ENCODE measurements around the gene TMEM25. TPM values are rescaled to one million over a fixed set of nuclear protein-coding genes. Genes with fewer than 3 reads are reported as not detected.
A peak's percentile ranks its signal among the peaks of the same experiment; 100 is the strongest.
"Not testable (repeated sequence)": the region's sequence is repeated elsewhere in the genome, so short reads cannot be mapped to it uniquely, and the experiment has no call there.

Gene TMEM25
- 13.7 and 23.4 TPM in 2 replicates for total RNA-seq

DNA sequence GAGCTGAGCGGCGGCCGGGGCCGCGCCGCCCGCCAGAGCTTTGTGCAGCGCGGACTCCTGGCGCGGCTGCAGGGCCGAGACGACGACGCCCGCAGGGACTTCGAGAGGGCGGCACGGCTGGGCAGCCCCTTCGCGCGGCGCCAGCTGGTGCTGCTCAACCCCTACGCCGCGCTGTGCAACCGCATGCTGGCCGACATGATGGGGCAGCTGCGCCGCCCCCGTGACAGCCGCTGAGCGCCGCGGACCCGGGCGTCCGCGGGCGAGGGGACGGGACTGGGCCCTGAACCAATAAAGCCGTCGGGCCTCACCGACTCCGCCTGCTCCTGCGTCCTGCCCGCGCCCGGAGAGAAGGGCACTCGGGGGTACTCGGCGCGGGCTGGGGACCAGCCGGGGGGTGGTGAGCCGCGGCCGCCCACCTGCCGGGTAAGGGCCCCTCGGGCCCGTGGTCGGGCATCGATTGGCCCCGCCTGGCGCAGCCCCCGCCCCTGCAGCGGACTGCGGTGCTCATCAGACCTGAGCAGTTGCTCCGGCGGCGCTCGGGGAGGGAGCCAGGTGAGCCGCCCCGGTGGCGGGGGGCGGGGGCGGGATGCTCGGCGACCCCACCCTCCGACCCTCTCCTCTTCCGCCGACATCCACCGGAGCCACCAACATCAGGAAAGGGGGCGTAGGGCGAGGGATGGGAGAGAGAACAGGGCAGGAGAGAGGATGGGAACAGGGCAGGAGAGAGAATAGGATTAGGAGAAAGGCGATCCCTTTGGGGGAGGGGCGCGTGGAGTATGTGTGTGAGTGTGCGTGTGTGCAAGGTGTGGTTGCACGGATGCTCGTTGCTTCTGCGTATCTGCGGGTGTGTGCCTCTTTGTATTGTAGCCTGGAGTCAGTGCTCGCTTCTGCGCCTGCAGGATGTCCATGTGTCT is at the start of gene TMEM25:
TMEM25 (plus strand) TSS at position 510 of the 914 bp plus-strand sequence. CDS start 610 bp downstream, outside the sequence.
- DNase-seq (ENCODE audit: low read depth in 2 of 2): peak; percentile 48 to 74

DNA sequence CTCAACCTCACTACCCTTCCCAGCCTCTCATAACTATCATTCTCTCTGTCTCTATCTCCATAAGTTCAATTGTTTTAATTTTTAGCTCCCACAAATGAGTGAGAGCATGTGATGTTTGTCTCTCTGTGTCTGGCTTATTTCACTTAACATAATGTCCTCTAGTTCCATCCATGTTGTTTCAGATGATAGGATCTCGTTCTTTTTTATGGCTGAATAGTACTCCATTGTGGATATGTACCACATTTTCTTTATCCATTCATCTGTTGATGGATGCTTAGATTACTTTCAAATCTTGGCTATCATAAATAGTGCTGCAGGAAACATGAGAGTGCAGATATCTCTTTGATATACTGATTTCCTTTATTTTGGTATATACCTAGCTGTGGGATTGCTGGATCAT is 49.8 kb upstream of the TMEM25 start:
- not testable (repeated sequence) for DNase-seq (ENCODE audit: low read depth in 2 of 2)

DNA sequence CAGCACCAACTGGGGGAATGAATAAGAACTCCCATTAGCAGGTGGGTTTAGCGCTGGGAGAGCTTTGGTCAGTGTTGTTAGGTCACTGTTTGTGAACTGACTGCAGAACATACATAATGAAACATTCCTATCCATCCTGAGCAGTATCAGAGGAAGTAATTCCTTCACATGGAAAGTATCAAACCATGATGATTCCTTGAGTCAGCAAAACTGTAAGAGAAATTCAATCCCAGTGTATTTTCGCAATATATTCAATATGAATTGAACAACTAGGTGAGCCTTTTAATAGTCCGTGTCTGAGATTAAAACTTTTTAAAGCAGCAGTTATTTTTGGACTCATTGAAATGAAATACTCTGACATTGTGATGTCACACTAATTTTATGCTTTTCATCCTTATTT is 46.6 kb upstream of the TMEM25 start:
- no peak for DNase-seq (ENCODE audit: low read depth in 2 of 2)

DNA sequence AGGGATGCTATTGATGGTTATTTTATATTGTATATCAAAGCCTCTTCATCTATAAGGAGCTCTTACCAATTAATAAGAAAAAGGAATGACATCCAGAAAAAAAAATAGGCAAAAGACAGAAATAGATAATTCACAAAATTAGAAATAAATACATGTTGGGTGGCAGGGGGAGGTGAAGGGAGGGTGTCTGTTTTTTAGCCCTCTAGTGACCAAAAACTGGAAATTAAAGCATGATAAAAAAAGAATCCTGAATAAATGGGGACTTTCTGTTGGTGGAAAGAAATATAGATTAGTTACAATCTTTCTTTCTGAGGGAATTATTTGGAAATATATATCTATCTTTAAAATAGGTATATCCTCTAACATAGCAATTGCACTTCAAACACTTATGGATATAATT is 45.7 kb upstream of the TMEM25 start:
- no peak for DNase-seq (ENCODE audit: low read depth in 2 of 2)

DNA sequence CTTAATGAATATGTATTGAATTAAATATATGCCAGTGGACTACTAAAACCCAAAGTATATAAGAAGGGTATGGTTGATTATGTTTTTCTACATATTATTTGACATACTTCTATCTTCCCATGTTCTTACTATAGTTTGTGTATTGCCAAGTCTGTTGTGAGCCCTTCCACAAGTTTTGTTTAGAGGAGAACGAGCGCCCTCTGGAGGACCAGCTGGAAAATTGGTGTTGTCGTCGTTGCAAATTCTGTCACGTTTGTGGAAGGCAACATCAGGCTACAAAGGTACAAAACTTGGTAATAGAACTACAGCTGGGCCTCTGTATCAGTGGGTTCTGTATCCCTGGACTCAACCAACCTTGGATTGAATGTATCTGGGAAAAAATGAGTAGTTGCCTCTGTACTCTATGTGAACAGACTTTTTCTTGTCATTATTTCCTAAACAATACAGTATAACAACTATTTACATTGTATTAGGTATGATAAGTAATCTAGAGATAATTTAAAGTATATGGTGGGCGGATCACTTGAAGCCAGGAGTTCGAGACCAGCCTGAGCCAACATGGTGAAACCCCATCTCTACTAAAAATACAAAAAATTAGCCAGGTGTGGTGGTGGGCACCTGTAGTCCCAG is 42.4 kb upstream of the TMEM25 start:
- peak; percentile 85 to 89 for DNase-seq (ENCODE audit: low read depth in 2 of 2)

DNA sequence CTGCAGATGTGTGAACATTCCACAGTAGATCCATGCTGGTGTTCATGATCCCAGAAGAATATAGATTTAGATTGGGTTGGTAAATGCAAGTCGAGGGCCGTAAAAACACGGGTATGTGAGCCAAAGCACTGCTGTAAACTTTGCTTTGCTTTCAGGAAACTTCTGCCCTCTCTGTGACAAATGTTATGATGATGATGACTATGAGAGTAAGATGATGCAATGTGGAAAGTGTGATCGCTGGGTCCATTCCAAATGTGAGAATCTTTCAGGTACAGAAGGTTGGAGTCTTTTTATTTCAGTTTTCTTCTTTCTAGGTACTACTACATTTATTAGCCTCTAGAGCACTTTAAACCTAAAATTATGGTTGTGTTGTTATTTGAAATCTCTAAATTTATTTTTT is 40.0 kb upstream of the TMEM25 start:
- DNase-seq (ENCODE audit: low read depth in 2 of 2): no peak

DNA sequence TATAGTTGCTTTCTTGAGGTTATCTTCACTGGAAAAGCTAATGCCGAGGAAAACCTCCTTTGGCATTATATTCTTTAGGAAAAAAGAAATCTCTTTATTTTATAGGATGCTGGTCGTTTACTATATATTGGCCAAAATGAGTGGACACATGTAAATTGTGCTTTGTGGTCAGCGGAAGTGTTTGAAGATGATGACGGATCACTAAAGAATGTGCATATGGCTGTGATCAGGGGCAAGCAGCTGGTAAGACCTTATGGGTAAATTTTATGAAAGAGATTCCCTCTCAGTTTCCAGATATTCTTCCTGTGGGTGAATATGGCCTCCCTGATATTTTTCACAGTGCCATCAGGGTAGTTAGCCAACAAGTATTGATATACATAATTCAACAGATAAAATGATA is 33.2 kb upstream of the TMEM25 start:
- DNase-seq (ENCODE audit: low read depth in 2 of 2): peak in 1 of 2 donors; percentile 40

DNA sequence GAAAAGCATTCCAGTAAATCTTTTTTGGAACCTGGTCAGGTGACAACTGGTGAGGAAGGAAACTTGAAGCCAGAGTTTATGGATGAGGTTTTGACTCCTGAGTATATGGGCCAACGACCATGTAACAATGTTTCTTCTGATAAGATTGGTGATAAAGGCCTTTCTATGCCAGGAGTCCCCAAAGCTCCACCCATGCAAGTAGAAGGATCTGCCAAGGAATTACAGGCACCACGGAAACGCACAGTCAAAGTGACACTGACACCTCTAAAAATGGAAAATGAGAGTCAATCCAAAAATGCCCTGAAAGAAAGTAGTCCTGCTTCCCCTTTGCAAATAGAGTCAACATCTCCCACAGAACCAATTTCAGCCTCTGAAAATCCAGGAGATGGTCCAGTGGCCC is 27.8 kb upstream of the TMEM25 start:
- no peak for DNase-seq (ENCODE audit: low read depth in 2 of 2)

DNA sequence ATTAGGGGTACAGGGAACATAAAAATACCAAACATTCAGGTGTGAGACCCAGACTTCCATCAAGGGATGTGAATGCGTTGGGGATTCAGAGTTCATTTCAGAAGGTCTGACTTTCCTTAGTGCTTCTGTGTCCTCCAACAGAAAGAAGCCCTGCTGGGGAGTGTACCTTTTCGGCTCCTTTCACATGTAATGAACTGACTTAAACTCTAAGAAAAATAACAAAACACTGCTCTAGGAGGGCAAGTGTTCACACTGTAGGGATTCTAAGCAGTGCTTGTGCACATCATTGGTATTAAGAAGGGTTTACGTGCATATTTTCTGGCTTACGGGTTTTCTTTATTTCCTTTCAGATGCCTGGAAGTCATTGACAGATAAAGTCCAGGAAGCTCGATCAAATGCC is 19.4 kb upstream of the TMEM25 start:
- DNase-seq (ENCODE audit: low read depth in 2 of 2): no peak

DNA sequence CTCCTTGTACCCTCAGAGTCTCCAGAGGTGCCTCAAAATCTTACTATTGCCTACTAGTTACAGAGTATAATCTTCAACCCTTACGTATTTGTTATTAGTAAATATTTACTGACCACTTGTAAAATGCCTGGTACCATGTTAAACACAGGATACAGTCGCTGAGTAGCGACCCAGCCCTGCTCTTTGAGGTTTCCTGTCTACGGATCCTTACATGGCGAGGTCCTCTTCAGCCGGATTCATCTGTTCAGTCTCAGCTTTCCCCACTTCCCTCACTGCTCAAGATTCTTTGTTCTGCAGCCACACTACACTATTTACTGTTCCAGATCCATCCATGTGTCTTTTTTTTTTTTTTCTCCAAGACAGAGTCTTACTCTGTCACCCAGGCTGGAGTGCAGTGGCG is 16.9 kb upstream of the TMEM25 start:
- peak in 1 of 2 donors; percentile 78 for DNase-seq (ENCODE audit: low read depth in 2 of 2)

DNA sequence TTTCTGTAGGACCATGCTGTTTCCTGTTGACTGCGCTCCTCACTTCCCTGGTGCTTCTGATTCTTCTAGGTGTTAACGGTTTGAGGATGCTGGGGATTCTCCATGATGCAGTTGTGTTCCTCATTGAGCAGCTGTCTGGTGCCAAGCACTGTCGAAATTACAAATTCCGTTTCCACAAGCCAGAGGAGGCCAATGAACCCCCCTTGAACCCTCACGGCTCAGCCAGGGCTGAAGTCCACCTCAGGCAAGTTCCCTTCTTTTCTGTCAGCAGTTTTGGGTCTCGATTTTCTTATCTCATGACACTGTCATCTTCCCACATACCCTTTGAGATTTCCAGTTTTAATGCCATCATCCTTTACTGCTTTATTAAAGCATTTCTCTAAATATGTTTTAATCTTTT is 11.4 kb upstream of the TMEM25 start:
- no peak for DNase-seq (ENCODE audit: low read depth in 2 of 2)

DNA sequence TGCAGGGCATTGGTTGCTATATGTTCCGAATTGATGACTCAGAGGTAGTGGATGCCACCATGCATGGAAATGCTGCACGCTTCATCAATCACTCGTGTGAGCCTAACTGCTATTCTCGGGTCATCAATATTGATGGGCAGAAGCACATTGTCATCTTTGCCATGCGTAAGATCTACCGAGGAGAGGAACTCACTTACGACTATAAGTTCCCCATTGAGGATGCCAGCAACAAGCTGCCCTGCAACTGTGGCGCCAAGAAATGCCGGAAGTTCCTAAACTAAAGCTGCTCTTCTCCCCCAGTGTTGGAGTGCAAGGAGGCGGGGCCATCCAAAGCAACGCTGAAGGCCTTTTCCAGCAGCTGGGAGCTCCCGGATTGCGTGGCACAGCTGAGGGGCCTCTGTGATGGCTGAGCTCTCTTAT is 9.1 kb upstream of the TMEM25 start:
- DNase-seq (ENCODE audit: low read depth in 2 of 2): no peak

DNA sequence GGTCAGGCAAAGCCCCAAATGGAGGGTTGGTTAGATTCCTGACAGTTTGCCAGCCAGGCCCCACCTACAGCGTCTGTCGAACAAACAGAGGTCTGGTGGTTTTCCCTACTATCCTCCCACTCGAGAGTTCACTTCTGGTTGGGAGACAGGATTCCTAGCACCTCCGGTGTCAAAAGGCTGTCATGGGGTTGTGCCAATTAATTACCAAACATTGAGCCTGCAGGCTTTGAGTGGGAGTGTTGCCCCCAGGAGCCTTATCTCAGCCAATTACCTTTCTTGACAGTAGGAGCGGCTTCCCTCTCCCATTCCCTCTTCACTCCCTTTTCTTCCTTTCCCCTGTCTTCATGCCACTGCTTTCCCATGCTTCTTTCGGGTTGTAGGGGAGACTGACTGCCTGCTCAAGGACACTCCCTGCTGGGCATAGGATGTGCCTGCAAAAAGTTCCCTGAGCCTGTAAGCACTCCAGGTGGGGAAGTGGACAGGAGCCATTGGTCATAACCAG is 8.4 kb upstream of the TMEM25 start:
- DNase-seq (ENCODE audit: low read depth in 2 of 2): peak; percentile 50 to 58

DNA sequence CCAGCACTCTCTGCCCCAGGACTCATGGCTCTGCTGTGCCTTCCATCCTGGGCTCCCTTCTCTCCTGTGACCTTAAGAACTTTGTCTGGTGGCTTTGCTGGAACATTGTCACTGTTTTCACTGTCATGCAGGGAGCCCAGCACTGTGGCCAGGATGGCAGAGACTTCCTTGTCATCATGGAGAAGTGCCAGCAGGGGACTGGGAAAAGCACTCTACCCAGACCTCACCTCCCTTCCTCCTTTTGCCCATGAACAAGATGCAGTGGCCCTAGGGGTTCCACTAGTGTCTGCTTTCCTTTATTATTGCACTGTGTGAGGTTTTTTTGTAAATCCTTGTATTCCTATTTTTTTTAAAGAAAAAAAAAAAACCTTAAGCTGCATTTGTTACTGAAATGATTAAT is 6.6 kb upstream of the TMEM25 start:
- DNase-seq (ENCODE audit: low read depth in 2 of 2): no peak

DNA sequence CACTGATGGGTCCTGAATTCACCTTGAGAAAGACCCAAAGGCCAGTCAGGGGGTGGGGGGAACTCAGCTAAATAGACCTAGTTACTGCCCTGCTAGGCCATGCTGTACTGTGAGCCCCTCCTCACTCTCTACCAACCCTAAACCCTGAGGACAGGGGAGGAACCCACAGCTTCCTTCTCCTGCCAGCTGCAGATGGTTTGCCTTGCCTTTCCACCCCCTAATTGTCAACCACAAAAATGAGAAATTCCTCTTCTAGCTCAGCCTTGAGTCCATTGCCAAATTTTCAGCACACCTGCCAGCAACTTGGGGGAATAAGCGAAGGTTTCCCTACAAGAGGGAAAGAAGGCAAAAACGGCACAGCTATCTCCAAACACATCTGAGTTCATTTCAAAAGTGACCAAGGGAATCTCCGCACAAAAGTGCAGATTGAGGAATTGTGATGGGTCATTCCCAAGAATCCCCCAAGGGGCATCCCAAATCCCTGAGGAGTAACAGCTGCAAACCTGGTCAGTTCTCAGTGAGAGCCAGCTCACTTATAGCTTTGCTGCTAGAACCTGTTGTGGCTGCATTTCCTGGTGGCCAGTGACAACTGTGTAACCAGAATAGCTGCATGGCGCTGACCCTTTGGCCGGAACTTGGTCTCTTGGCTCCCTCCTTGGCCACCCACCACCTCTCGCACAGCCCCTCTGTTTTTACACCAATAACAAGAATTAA is 6.1 kb upstream of the TMEM25 start:
- no peak for DNase-seq (ENCODE audit: low read depth in 2 of 2)

DNA sequence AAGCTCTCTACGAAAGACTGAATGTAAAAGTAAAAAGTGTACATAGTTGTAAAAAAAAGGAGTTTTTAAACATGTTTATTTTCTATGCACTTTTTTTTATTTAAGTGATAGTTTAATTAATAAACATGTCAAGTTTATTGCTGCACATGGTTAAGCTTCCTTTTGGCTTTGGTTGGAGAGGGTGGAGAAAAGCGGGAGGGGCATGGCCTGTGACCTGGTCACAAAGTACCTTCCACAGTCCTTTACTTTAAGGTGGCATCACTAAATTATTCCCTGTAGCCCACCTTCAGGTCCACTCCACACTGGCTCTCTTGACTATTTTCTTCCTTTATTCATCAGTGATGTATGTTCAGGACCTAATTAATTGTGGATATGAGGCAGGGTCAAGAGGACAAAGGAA is 4.3 kb upstream of the TMEM25 start:
- DNase-seq (ENCODE audit: low read depth in 2 of 2): no peak

DNA sequence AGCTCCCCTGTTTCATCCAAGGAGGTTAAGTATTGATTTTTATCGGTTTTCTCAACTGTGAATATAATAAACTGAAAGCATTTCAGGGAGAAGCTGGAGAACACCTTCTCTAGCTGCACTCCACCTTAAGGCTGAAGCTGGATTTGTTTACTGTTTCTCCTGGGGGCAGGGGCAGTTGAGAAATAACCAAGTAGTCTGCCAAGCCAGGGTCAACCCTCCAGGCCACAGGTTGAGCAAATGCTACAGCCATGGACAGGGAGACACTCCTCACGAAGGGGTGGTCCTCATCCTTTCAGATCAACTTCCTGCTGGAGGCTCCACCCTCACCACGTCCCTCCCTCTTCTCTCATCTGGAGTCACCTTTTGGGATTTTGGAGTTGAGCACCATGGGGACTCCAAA is 3.9 kb upstream of the TMEM25 start, which contains the start of gene TTC36:
TTC36 (plus strand) TSS at position 366 of the 400 bp plus-strand sequence; CDS start at position 387, 21 bp downstream.
- no peak for DNase-seq (ENCODE audit: low read depth in 2 of 2)

DNA sequence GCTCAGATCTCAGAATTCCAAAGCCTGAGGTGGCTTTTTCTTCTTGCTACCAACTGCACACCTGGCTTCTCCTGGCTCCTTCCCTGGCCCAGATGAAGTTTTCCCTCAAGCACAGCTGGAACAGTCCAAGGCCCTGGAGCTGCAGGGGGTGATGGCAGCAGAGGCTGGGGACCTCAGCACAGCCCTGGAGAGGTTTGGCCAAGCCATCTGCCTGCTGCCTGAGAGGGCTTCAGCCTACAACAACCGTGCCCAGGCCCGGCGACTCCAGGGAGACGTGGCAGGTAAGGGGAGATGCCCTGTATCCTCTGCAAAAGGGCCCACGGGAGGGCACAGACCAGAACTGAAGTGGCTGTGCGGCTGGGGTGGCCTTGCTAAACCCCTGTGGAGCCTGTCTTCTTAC is 2.5 kb upstream of the TMEM25 start:
- DNase-seq (ENCODE audit: low read depth in 2 of 2): no peak

DNA sequence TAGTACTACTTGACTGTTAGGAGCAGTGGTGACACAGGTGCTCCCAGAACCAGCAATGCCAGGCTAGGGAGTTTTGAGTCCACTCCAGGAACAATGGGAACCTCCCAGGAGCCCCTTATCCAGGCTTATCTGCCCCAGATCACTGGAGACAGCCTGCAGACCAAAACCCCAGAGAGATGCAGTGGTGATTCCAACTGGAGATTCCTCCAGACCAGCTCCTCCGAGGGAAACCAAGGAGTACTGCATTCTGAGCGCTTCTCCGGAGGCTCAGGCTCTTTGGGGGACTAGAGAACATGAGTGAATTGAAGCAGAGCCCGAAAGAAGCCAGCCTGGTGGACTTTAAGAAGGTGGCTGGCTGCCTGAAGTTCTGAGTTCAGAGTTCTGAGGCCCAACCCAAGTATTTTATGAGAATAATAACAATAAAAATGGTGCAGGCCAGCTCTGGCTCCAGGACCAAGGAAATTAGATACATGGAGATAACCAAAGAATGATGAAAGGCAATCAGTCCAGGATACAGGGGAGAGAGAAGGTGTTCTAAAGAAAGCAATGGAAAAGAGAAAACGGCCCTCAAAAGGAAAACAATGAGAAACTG is 1.3 kb upstream of the TMEM25 start:
- no peak for DNase-seq (ENCODE audit: low read depth in 2 of 2)

DNA sequence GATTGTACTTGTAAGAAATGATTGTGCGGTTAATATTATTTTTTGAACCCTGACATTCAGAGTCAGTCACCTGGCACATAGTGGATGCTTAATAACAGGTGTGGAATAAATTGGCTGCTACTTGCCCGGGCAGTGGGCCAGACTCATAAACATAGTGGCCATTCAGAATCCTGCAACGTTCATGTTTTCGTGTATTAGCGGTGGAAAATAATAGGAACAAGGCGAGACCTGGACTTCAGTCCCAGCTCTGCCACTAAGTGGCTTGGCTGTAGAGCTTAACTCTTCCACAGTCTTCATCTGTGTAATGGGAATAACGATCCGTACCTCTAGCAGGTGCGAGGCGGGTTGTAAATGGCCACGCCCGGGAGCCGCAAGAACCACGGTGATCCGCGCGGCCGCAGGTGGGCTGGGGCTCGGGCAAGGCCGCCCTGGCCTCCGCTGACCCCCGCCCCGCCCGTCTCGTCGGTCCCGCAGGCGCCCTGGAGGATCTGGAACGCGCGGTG is 761 bp upstream of the TMEM25 start:
- DNase-seq (ENCODE audit: low read depth in 2 of 2): peak; percentile 12 to 70

DNA sequence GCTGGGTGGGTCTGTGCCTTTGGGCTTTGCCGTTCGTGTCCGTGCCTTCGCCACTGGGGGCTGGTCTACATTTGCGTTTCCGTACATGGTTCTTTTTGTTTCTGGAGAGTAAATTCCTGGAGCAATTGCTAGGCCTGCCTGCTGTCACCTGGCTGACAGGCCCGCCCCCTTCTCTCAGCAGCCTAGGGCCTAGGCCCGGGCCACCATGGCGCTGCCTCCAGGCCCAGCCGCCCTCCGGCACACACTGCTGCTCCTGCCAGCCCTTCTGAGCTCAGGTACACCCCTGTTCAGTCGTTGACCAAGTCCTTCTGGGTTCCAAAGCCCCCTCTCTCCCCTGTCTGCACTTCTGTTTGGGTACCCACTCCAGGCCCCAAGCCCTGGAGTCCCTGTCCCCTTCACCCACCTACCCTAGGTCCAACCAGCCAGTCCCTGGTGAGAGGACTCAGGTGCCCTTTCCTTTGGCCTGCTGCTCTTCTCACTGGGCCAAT is 649 bp downstream of the TMEM25 start:
- DNase-seq (ENCODE audit: low read depth in 2 of 2): no peak

Measured in lung microvascular endothelial cell (primary cell).